ENCODE results near the gene TMEM232. TPM values are rescaled to one million over a fixed set of nuclear protein-coding genes. Genes with fewer than 3 reads are reported as not detected.

TMEM232 gene
- total RNA-seq, 2 donors from 2014 or later = 3.9 to 4.2 TPM

DNA sequence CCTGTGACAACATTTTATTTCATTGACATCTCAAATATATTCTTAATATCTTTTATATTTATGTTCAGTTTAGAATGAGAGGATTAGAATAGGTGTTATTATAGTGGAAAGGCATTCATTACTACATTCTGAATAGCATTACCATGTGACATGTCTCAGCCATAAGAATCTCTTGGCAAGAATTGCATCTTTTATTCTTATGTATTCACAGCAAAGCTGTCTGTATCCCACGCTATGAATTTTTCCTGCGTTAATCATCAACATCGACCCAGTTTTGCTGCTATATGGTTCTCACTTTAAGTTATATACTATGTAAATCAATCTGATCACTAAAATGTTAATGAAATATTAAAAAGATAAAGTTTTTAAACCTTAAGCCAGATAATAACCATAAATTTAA, 248.6 kb downstream of the TMEM232 start:
- H3K27me3 ChIP-seq (ENCODE audit: control insufficient read depth, insufficient read depth, low read length, poor library complexity, severe bottlenecking) = no peaks in the 10 kb centered on the region
- no peaks in the 10 kb centered on the region for H3K9me3 Mint-ChIP-seq
- H3K27me3 Mint-ChIP-seq (ENCODE audit: insufficient read depth) = no peaks in the 10 kb centered on the region
- no peaks in the 10 kb centered on the region for H3K9me3 ChIP-seq (ENCODE audit: control insufficient read depth, low read length)
- no peak overlapping the region for H3K9ac ChIP-seq (ENCODE audit: extremely low read depth, low read length, poor library complexity, severe bottlenecking)
- H3K27ac Mint-ChIP-seq = no peak overlapping the region
- H3K36me3 Mint-ChIP-seq (ENCODE audit: low read depth) = no peaks in the 10 kb centered on the region
- peaks cover 9% of the 10 kb centered on the region for H3K4me1 Mint-ChIP-seq
- 100% methylated on average over 2 of the region's 3 CpGs; no CpG with 5 or more reads in 1 of the 2 experiments for WGBS, 2 experiments (ENCODE audit: insufficient coverage in 1 of 2, insufficient read length in 1 of 2)
- no peak overlapping the region for H3K4me3 ChIP-seq (ENCODE audit: low read length)
- no peaks in the 10 kb centered on the region for H3K36me3 ChIP-seq (ENCODE audit: control insufficient read depth, insufficient read depth, low read length)
- H3K4me1 ChIP-seq (ENCODE audit: control insufficient read depth, insufficient read depth, low read length) = no peaks in the 10 kb centered on the region
- TF ChIP-seq, protein P1, sequence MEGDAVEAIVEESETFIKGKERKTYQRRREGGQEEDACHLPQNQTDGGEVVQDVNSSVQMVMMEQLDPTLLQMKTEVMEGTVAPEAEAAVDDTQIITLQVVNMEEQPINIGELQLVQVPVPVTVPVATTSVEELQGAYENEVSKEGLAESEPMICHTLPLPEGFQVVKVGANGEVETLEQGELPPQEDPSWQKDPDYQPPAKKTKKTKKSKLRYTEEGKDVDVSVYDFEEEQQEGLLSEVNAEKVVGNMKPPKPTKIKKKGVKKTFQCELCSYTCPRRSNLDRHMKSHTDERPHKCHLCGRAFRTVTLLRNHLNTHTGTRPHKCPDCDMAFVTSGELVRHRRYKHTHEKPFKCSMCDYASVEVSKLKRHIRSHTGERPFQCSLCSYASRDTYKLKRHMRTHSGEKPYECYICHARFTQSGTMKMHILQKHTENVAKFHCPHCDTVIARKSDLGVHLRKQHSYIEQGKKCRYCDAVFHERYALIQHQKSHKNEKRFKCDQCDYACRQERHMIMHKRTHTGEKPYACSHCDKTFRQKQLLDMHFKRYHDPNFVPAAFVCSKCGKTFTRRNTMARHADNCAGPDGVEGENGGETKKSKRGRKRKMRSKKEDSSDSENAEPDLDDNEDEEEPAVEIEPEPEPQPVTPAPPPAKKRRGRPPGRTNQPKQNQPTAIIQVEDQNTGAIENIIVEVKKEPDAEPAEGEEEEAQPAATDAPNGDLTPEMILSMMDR (conservative IDR thresholded peaks at IDR 0.05) = no peak
- H3K4me3 Mint-ChIP-seq = no peak overlapping the region
- H3K27ac ChIP-seq (ENCODE audit: low read depth, low read length) = no peak overlapping the region
- no peak for DNase-seq

DNA sequence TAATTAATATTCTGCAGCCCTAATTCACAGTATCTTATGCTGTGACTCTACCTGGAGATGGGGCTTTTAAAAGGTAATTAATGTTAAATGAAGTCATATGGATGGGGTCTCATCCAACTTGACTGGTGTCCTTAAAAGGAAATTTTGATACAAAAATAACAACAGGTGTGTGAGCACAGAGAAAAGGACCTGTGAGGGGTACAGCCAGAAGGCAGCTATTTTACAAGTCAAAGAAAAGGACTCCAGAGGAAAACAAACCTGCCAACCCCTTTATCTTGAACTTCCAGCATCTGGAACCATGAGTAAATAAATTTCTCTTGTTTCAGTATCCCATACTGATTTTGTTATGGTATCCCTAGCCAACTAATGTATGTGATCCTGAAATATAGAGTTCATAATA, 250.3 kb downstream of the TMEM232 start:
- Histone ChIP-seq H3K36me3 (ENCODE audit: control insufficient read depth, insufficient read depth, low read length) (no peaks in the 10 kb centered on the region), H3K9ac (ENCODE audit: extremely low read depth, low read length, poor library complexity, severe bottlenecking) (no peak overlapping the region), H3K27me3 (ENCODE audit: control insufficient read depth, insufficient read depth, low read length, poor library complexity, severe bottlenecking) (no peaks in the 10 kb centered on the region), H3K9me3 (ENCODE audit: control insufficient read depth, low read length) (no peaks in the 10 kb centered on the region), H3K4me3 (ENCODE audit: low read length) (no peak overlapping the region), H3K27ac (ENCODE audit: low read depth, low read length) (no peak overlapping the region), H3K4me1 (ENCODE audit: control insufficient read depth, insufficient read depth, low read length) (no peaks in the 10 kb centered on the region)
- Mint-ChIP-seq H3K4me1 (peaks cover 9% of the 10 kb centered on the region), H3K4me3 (no peak overlapping the region), H3K27ac (no peak overlapping the region), H3K27me3 (ENCODE audit: insufficient read depth) (no peaks in the 10 kb centered on the region), H3K36me3 (ENCODE audit: low read depth) (no peaks in the 10 kb centered on the region), H3K9me3 (peaks cover 12% of the 10 kb centered on the region)
- no peak for DNase-seq
- TF ChIP-seq, protein P1 (conservative IDR thresholded peaks at IDR 0.05) = no peak

DNA sequence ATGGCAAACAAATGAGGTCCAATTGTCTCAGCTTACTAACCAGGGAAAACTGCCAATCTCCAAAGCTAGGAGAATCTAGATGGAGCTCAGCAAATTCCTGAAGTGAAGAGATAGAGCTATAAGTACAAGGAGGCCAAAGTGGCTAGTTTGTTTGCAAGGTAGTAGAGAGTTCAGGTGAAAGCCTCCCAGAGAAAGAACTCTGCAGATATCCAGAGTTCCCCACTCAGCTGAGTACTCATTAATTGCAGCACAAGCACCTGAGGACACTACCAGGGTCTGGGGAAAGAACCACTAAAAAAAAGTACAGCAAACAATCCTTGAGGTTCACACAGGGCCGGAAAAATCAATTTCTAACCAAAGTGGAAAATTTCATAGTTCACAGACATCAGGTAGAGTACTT, 250.9 kb downstream of the TMEM232 start:
- H3K9ac ChIP-seq (ENCODE audit: extremely low read depth, low read length, poor library complexity, severe bottlenecking) = no peak overlapping the region
- H3K36me3 ChIP-seq (ENCODE audit: control insufficient read depth, insufficient read depth, low read length) = no peaks in the 10 kb centered on the region
- peak overlapping the region; percentile 26 for H3K27ac Mint-ChIP-seq
- H3K4me1 ChIP-seq (ENCODE audit: control insufficient read depth, insufficient read depth, low read length) = no peaks in the 10 kb centered on the region
- no peaks in the 10 kb centered on the region for H3K27me3 ChIP-seq (ENCODE audit: control insufficient read depth, insufficient read depth, low read length, poor library complexity, severe bottlenecking)
- H3K27me3 Mint-ChIP-seq (ENCODE audit: insufficient read depth) = no peaks in the 10 kb centered on the region
- no peak overlapping the region for H3K4me3 Mint-ChIP-seq
- H3K4me3 ChIP-seq (ENCODE audit: low read length) = no peak overlapping the region
- peaks cover 9% of the 10 kb centered on the region for H3K4me1 Mint-ChIP-seq
- H3K27ac ChIP-seq (ENCODE audit: low read depth, low read length) = no peak overlapping the region
- 89% methylated on average over 1 of the region's 1 CpG; no CpG with 5 or more reads in 1 of the 2 experiments for WGBS, 2 experiments (ENCODE audit: insufficient coverage in 1 of 2, insufficient read length in 1 of 2)
- no peak for DNase-seq
- H3K36me3 Mint-ChIP-seq (ENCODE audit: low read depth) = no peaks in the 10 kb centered on the region
- TF ChIP-seq, protein P1 (conservative IDR thresholded peaks at IDR 0.05) = no peak
- peaks cover 5% of the 10 kb centered on the region for H3K9me3 ChIP-seq (ENCODE audit: control insufficient read depth, low read length)
- peaks cover 17% of the 10 kb centered on the region for H3K9me3 Mint-ChIP-seq

Measured in endodermal cell (in vitro differentiated cells).